ENCODE measurements around the gene SIRT3. TPM values are rescaled to one million over a fixed set of nuclear protein-coding genes. Genes with fewer than 3 reads are reported as not detected.
A peak's percentile ranks its signal among the peaks of the same experiment; 100 is the strongest.
"Not testable (repeated sequence)": the region's sequence is repeated elsewhere in the genome, so short reads cannot be mapped to it uniquely, and the experiment has no call there.

SIRT3 gene
- polyA plus RNA-seq, 6 donors from 2014 or later = 1.4 to 14.2 (median 8.8) TPM

DNA sequence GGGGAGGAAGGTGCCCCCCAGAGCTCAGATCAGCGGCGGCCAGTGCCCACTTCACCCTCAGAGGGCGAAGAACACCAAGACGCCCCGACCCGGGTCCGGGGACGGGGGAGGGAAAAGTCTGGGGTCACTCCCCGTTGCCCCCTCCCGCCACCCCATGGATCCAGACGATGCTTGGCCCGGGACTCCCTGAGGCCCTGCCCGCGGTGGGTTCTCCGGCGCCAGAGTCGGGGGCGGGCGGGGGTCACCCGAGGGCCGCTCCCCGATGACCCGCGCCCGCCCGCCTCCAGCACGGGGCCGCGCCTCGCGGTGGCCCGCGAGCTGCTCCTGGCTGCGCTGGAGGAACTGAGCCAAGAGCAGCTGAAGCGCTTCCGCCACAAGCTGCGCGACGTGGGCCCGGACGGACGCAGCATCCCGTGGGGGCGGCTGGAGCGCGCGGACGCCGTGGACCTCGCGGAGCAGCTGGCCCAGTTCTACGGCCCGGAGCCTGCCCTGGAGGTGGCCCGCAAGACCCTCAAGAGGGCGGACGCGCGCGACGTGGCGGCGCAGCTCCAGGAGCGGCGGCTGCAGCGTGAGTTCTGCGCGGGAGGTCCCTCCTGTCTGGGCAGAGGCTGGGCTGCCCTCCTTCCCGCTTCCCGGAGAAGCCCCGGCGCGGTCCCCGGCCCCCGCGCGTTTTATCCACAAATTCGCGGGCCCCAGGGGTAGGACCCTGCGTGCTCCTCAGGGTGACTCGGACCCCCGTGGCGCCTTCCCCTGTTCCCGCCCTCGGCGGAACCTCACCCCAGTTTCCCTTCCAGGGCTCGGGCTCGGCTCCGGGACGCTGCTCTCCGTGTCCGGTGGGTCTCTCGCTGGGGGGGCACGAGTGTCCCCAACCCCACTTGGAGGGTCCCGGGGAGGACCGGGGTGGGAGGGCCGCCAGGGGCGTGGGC is 43.2 kb upstream of the SIRT3 start:
- Mint-ChIP-seq H3K36me3 (peaks cover 0 to 5% of the 10 kb centered on the region in 2 donors), H3K4me1 (peaks cover 38 to 43% (median 39%) of the 10 kb centered on the region in 3 donors), H3K9me3 (peaks cover 0 to 3% (median 0%) of the 10 kb centered on the region in 7 donors), H3K4me3 (peak overlapping the region in 7 of 8 donors; percentile 30 to 79 (median 67)), H3K27ac (peak overlapping the region in 2 of 6 donors; percentile 72 to 84), H3K27me3 (peaks cover 11 to 40% (median 17%) of the 10 kb centered on the region in 3 donors)
- DNase-seq (no peak), ATAC-seq (ENCODE audit: low read depth in 2 of 2) (peak; percentile 37 to 42)

DNA sequence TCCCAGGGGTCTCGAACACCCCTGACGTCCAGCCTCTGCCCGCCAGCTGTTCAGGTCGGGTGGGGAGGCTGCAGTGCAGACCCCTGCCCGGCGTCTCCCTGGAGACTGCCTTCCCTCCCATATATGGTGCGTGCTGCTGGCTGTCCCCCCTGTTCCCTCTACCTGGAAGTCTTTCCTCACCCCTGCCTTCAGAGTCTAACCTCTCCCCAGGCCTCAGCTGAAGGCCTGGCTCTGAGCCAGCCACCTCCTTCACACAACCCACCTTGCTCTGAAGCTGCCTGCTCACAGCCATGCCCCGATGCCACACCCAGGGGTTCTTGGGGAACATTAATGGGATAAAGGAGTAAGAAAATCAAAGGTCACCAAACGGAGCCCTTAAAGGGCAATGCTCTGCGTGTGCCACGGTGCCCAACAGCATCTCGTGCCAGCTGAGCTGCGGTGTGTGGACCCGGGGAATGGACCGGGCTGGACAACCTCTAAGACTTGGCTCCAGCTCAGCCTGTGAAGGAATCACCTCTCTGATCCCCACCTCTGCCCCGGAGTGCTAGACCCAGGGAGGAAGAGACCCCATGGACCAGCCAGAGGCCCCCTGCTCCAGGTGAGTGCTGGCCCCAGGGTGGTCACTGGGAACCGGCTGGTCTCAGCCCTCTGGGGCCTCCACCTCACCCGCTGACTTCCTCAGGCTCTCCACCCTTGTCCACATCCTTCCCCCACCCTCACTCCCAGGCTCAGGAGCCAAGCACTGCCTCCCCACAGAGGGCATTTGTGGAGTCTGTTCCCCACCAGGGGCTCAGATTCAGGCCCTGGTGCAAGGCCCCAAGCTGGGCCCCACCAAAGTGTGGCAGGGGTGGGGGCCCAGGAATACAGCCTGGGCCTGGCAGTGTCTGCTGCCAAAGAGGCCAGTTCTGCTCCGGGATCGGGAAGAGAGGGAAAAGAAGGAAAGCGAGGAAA is 42.1 kb upstream of the SIRT3 start, which contains the start of gene NLRP6:
Gene NLRP6 (plus strand): TSS at position 407 of the 951 bp plus-strand sequence. CDS start 163 bp downstream, at position 570.
- Mint-ChIP-seq H3K4me3 (peak within 1 kb of the TSS; percentile 24 to 81 (median 68)), H3K4me1 (peaks cover 38 to 43% (median 39%) of the 10 kb centered on the region in 3 donors), H3K36me3 (peaks cover 0 to 5% of the 10 kb centered on the region in 2 donors), H3K27me3 (peaks cover 5 to 32% (median 17%) of the 10 kb centered on the region in 3 donors), H3K27ac (peak within 1 kb of the TSS in 4 of 6 donors; percentile 51 to 84 (median 66)), H3K9me3 (peaks cover 0 to 3% (median 0%) of the 10 kb centered on the region in 7 donors)
- ATAC-seq (ENCODE audit: low read depth in 2 of 2) (no peak), DNase-seq (no peak)

DNA sequence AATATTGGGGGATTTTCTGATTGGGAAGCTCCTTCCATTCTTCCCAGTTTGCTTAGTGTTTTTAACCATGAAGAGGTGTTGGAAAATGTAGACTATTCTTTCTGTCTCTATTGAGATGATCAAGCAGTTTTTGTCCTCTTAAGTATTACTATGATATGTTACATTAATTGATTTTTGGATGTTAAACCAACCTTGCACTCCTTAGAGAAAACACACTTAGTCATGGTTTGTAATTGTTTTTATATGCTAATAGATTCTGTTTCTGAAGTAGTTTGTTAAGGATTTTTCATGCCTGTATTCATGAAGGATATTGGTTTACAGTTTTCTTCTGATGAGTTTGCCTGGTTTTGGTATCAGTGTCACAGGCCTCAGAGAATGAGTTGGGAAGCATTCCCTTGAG is 40.1 kb upstream of the SIRT3 start:
- no peak overlapping the region for H3K27ac Mint-ChIP-seq
- peaks cover 0 to 5% of the 10 kb centered on the region in 2 donors for H3K36me3 Mint-ChIP-seq
- DNase-seq (no peak), ATAC-seq (ENCODE audit: low read depth in 2 of 2) (no peak)
- H3K9me3 Mint-ChIP-seq = peaks cover 0 to 3% (median 0%) of the 10 kb centered on the region in 7 donors
- H3K4me3 Mint-ChIP-seq = peak overlapping the region in 1 of 8 donors; percentile 20
- peaks cover 25 to 26% (median 25%) of the 10 kb centered on the region in 3 donors for H3K4me1 Mint-ChIP-seq
- H3K27me3 Mint-ChIP-seq = peaks cover 0 to 12% (median 0%) of the 10 kb centered on the region in 3 donors

DNA sequence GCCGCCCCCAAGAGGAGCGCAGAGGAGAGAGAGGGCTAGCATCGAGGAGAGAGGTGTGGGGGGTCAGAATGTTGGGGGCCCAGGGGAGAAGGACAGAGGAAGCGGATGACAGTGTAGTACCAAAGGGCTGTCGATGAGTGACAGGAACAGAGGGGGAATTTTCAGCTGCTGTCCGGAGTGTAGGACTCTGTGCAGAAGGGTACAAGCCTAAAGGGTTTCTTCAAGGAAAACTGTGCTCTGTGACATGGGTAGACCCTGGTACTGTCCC is 36.7 kb upstream of the SIRT3 start:
- DNase-seq (no peak), ATAC-seq (ENCODE audit: low read depth in 2 of 2) (no peak)
- Mint-ChIP-seq H3K36me3 (peaks cover 0 to 5% of the 10 kb centered on the region in 2 donors), H3K4me1 (peaks cover 22 to 40% (median 31%) of the 10 kb centered on the region in 3 donors), H3K27ac (peak overlapping the region in 2 of 6 donors; percentile 61 to 97), H3K9me3 (peaks cover 0 to 3% (median 0%) of the 10 kb centered on the region in 7 donors), H3K4me3 (no peak overlapping the region), H3K27me3 (no peaks in the 10 kb centered on the region)

DNA sequence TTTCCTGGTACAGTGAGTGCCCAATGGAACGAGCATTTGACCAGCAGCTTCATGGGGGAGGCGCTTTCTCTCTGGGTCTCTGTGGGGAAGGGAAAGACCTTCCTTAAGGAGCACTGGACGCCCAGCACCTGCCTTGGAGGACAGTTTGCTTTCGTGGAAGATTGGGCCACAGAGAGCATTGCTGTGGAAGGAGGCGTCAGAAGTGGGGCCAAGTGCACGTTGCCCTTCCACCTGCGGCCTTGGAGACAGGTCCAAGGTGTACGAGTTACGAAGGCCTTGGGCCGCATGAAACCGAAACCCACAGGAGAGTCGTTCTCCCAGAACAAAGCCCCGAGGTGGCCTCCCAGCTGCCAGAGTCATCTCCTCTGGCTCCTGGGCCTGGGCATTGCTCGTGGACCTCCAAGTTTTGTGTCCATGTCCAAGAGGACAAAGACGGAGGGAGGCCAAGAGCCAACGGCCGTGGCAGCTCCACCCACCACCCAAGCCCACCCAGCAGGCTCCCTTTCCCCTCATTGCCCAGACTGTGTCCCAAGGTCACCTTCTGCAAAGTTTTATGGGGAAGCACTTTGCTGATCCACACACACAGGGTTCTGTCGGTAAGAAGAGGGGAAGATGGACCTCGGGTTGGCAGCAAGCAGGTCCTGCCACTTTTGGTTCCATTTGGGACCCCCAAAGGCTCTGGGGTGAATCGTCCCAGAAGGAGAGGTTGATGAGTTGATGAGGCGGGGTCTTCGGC is 36.2 kb upstream of the SIRT3 start:
- DNase-seq (no peak), ATAC-seq (ENCODE audit: low read depth in 2 of 2) (no peak)
- H3K27me3 Mint-ChIP-seq = no peaks in the 10 kb centered on the region
- H3K27ac Mint-ChIP-seq = peak overlapping the region in 1 of 6 donors; percentile 97
- H3K9me3 Mint-ChIP-seq = peaks cover 0 to 3% (median 0%) of the 10 kb centered on the region in 7 donors
- peaks cover 0 to 5% of the 10 kb centered on the region in 2 donors for H3K36me3 Mint-ChIP-seq
- H3K4me3 Mint-ChIP-seq = peak overlapping the region in 3 of 8 donors; percentile 12 to 41 (median 29)
- H3K4me1 Mint-ChIP-seq = peaks cover 18 to 43% (median 36%) of the 10 kb centered on the region in 3 donors

DNA sequence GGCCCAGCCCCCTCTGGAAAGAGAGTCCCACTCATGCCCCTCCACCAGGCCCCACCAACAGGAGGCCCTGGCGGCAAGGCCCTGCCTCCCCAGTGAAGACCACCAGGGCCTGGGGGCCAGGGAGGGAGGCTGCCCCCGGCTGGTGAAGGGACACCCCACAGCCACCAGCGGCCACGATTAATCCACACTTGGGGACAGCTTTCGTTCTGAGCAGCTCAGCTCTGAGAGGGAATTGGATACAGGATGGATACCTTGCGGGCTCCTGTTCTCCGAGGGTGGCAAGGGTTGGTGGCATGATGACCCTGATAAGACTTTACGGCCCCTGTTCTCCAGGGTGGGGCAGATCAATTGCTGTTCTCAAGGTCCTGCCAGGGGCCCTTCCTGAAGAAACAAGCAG is 35.2 kb upstream of the SIRT3 start:
- H3K4me1 Mint-ChIP-seq = peaks cover 18 to 45% (median 42%) of the 10 kb centered on the region in 3 donors
- peaks cover 0 to under 1% of the 10 kb centered on the region in 2 donors for H3K36me3 Mint-ChIP-seq
- peak overlapping the region in 1 of 6 donors; percentile 97 for H3K27ac Mint-ChIP-seq
- H3K9me3 Mint-ChIP-seq = peaks cover 0 to 2% (median 0%) of the 10 kb centered on the region in 7 donors
- H3K27me3 Mint-ChIP-seq = no peaks in the 10 kb centered on the region
- DNase-seq (no peak), ATAC-seq (ENCODE audit: low read depth in 2 of 2) (no peak)
- no peak overlapping the region for H3K4me3 Mint-ChIP-seq

DNA sequence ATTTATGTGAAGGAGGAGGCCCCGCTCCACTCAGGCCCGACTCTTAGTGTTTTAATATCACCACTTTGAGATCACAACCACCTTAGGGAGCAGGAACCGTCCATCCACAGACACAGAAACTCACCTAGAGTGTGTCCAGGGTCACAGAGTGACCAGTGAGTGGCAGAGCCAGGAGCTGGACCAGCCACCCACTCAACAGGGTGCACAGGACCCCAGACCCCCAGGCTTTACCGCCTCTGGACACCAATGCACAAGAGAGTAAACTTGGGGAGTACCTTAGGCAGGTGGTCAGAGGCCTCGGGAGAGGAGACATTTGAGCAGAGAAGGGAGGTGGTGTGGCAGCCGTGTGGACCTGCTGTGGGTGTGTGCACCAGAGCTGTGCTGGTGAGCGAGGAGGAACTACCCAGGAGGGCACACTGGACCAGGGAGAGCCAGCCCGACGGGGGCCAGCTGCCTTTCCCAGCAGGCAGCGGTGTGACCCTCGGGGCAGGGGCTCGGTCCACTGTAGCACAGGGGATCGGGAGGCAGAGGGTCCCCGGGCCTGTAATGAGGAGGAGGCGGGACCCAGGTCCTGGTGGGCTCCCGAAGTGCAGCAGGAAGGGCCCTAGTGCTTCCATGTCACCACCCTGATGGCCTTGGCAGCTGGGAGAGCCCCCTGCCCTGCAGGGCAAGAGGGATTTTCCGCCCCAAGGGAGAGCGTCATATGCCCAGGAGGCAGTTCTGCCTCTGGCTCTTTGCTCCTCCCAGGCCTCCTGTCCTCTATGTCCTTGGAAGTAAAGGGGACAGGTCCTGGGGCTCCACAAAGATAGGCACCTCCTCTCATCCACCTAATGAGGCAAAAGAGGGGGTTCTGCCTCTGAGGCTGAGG is 34.5 kb upstream of the SIRT3 start:
- H3K27me3 Mint-ChIP-seq = no peaks in the 10 kb centered on the region
- peaks cover 18 to 45% (median 42%) of the 10 kb centered on the region in 3 donors for H3K4me1 Mint-ChIP-seq
- H3K4me3 Mint-ChIP-seq = peak overlapping the region in 4 of 8 donors; percentile 34 to 94 (median 88)
- ATAC-seq (ENCODE audit: low read depth in 2 of 2) (no peak), DNase-seq (no peak)
- H3K9me3 Mint-ChIP-seq = peaks cover 0 to 2% (median 0%) of the 10 kb centered on the region in 7 donors
- H3K36me3 Mint-ChIP-seq = no peaks in the 10 kb centered on the region
- peak overlapping the region in 5 of 6 donors; percentile 91 to 100 (median 97) for H3K27ac Mint-ChIP-seq

DNA sequence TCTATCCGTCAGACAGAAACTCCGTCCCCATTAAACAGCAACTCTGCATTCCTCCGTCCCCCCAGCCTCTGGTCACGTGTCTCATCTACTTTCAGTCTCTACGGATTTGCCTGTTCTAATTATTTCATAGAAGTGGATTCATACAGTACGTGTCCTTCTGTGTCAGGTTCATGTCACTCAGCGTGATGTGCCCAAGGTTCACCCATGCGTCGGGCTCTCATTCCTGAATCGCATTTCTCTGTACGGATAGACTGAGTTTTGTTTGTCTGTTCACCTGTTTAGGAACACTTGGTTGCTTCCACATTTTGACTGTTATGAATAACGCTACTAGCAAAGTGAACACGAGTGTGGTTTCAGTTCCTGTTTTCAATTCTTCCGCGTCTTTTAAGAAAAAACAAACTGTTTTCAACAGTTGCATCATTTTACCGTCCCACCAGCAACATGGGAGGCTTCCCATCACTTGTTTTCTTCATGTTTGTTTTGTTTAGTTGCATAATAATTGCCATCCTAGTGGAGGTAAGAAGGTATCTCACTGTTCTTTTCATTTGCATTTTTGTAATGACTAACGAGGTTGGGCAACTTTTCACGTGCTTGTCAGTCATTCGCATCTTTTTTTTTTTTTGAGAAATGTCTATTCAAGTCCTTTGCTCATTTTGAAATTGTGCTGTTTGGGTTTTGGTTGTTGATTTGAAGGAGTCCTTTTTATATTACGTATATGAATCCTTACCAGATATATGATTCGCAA is 33.2 kb upstream of the SIRT3 start:
- Mint-ChIP-seq H3K27ac (peak overlapping the region; percentile 96 to 100 (median 98)), H3K27me3 (no peaks in the 10 kb centered on the region), H3K36me3 (no peaks in the 10 kb centered on the region), H3K4me1 (peaks cover 14 to 38% (median 37%) of the 10 kb centered on the region in 3 donors), H3K9me3 (peaks cover 0 to 2% (median 0%) of the 10 kb centered on the region in 7 donors), H3K4me3 (peak overlapping the region; percentile 81 to 97 (median 92))
- DNase-seq (peak; percentile 92), ATAC-seq (ENCODE audit: low read depth in 2 of 2) (peak; percentile 77 to 78)

DNA sequence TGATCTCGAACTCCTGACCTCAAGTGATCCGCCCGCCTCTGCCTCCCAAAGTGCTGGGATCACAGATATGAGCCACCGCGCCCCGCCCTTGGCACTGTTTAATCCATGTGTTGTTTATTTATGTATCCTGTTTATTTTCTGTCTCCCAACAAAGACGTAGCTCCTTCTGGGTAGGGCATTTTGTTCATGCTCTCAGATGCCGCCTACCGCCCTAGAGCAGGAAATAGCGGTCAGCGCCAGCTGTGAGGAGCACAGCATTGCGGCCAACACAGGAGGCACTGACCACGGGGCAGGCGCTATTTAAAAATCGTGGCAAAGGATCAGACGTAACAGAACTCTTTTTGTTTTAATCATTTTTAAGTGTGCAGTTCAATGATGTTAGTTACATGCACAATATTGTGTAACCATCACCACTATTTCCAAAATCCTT is 32.6 kb upstream of the SIRT3 start:
- H3K9me3 Mint-ChIP-seq, H3K36me3 Mint-ChIP-seq, DNase-seq, H3K27me3 Mint-ChIP-seq: not testable (repeated sequence)
- peak; percentile 14 to 21 for ATAC-seq (ENCODE audit: low read depth in 2 of 2)
- Mint-ChIP-seq H3K27ac (peak overlapping the region; percentile 96 to 100 (median 98)), H3K4me1 (peaks cover 14 to 38% (median 37%) of the 10 kb centered on the region in 3 donors), H3K4me3 (peak overlapping the region; percentile 81 to 97 (median 92))

DNA sequence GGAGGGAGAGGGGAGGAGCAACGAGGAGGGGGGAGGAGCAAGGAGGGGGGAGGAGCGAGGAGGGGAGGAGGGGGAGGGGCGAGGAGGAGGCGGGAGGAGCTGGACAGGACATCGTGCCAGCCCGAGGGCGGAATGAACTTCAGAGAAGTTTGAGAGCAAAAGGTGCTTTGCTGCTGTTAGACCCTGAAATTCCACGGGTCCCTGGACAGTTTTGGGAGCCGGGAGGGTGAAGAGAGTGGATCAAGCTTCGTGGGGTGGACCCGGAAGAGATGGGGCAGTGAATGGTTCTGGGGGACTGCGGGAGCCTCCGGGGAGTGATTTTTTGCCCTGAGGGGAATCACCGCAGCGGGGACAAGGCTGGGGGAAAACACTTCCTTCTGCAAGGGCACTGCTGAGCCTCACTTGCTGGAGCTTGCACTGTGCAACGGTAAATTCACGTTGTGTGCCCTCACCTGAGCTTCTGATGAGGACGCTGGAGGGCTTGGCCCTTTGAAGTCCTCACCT is 31.4 kb upstream of the SIRT3 start:
- H3K27me3 Mint-ChIP-seq = no peaks in the 10 kb centered on the region
- H3K9me3 Mint-ChIP-seq = peaks cover 0 to 2% (median 0%) of the 10 kb centered on the region in 7 donors
- H3K4me3 Mint-ChIP-seq = peak overlapping the region; percentile 81 to 97 (median 92)
- ATAC-seq (ENCODE audit: low read depth in 2 of 2) = peak; percentile 22 to 32
- DNase-seq = peak; percentile 72
- H3K4me1 Mint-ChIP-seq = peaks cover 14 to 38% (median 37%) of the 10 kb centered on the region in 3 donors
- peak overlapping the region; percentile 96 to 100 (median 98) for H3K27ac Mint-ChIP-seq
- H3K36me3 Mint-ChIP-seq = no peaks in the 10 kb centered on the region

All from naive B cell (primary cell).